ENCODE measurements around the gene AKAP12.

- TF ChIP-seq EZH2 (IDR thresholded peaks at IDR 0.05; ENCODE audit: borderline replicate concordance, low read depth, low read length, severe bottlenecking) (no peak), CTCF (IDR thresholded peaks at IDR 0.05; ENCODE audit: borderline replicate concordance, extremely low read depth, low read length, poor library complexity, severe bottlenecking) (no peak)
Measured at GRCh38 chr6:151377095-151377494, 137.3 kb downstream of the AKAP12 start.
